Ramos (cell line): Measurements from ENCODE around the gene MAPK12.

Source experiments
- in situ Hi-C: fragments of 300-500 bp; cut with MboI; formaldehyde crosslinking; loops from one replicate; pipeline ENCODE4 v1.14.3; 2022; ENCODE audit warnings: low sequenced_read_pairs; ENCODE audit not compliant: unreplicated experiment

MAPK12 gene

GRCh38 chr22:50255099-50255498, 6.4 kb downstream of the MAPK12 start:
- in situ Hi-C loops = no loop called here

GRCh38 chr22:50253941-50254340, 7.5 kb downstream of the MAPK12 start:
- in situ Hi-C loops = no loop called here

- in situ Hi-C loops = no loop called here
These were observed 8.2 kb downstream of the MAPK12 start for GRCh38 chr22:50253046-50253915.

- in situ Hi-C loops = no loop called here
These were observed 9.1 kb downstream of the MAPK12 start for GRCh38 chr22:50252082-50253045.

GRCh38 chr22:50251477-50252081, 9.9 kb downstream of the MAPK12 start:
- in situ Hi-C loops = no loop called here

- in situ Hi-C loops = no loop called here
These were observed 10.7 kb downstream of the MAPK12 start, which contains the start of gene HDAC10 for GRCh38 chr22:50250555-50251476. Gene HDAC10, minus strand, starts transcription at chr22:50251265. Its CDS starts 233 bp downstream, at chr22:50251032.

- in situ Hi-C loops = no loop called here
These were observed 11.3 kb downstream of the MAPK12 start for GRCh38 chr22:50250249-50250554.

- in situ Hi-C loops = no loop called here
These were observed 11.9 kb downstream of the MAPK12 start for GRCh38 chr22:50249341-50250248.

GRCh38 chr22:50248196-50249081, 13.0 kb downstream of the MAPK12 start:
- in situ Hi-C loops = no loop called here

GRCh38 chr22:50247748-50248147, 13.7 kb downstream of the MAPK12 start:
- in situ Hi-C loops = no loop called here

- in situ Hi-C loops = no loop called here
These were observed 15.0 kb downstream of the MAPK12 start for GRCh38 chr22:50246242-50247175.

GRCh38 chr22:50245214-50246072, 16.0 kb downstream of the MAPK12 start:
- in situ Hi-C loops = no loop called here

- in situ Hi-C loops = no loop called here
These were observed 16.9 kb downstream of the MAPK12 start, which contains the start of gene TUBGCP6 for GRCh38 chr22:50244420-50245213. Gene TUBGCP6, minus strand, starts transcription at chr22:50245023. Its CDS starts 564 bp downstream, at chr22:50244459.

GRCh38 chr22:50243685-50244419, 17.6 kb downstream of the MAPK12 start:
- in situ Hi-C loops = no loop called here
